MCF 10A (cell line): ENCODE measurements around the gene DCLK2. TPM values are rescaled to one million over a fixed set of nuclear protein-coding genes. Genes with fewer than 3 reads are reported as not detected.
A peak's percentile ranks its signal among the peaks of the same experiment; 100 is the strongest.

ENCODE experiments used
- BruUV-seq: library from RNA; stranded (reverse); fragments of 400-500 nt; replicated peaks from 2 replicates; lab custom pipeline; 2021; lab: Mats Ljungman, UMichigan
- CTCF ChIA-PET: fragments of 300-600 bp; sonication (Branson Sonifier 250); formaldehyde crosslinking; extraction: SDS; loops from one replicate; lab custom pipeline; 2021; ENCODE audit warnings: antibody characterized with exemption, inconsistent platforms; lab: Yijun Ruan, JAX
- POLR2A ChIA-PET: fragments of 300-600, 350-650 bp; sonication (Branson Sonifier 250); formaldehyde crosslinking; extraction: SDS; loops from one replicate; lab custom pipeline; 2020; ENCODE audit warnings: antibody characterized with exemption, inconsistent platforms; lab: Yijun Ruan, JAX
- DNase-seq: peaks from one replicate; pipeline ENCODE4 v3.0.0-alpha.2; 2018; ENCODE audit not compliant: unreplicated experiment
- H3K27ac Mint-ChIP-seq: one replicate; pipeline ENCODE4 v1.8.0; 2022; ENCODE audit warnings: mild to moderate bottlenecking, low read depth, mixed read lengths; ENCODE audit not compliant: unreplicated experiment
- H3K27me3 Mint-ChIP-seq: one replicate; pipeline ENCODE4 v1.8.0; 2022; ENCODE audit warnings: mixed read lengths; ENCODE audit not compliant: insufficient read depth, unreplicated experiment
- H3K36me3 Mint-ChIP-seq: one replicate; pipeline ENCODE4 v1.8.0; 2022; ENCODE audit warnings: mild to moderate bottlenecking, moderate library complexity, mixed read lengths; ENCODE audit not compliant: insufficient read depth, unreplicated experiment
- H3K4me1 Mint-ChIP-seq: one replicate; pipeline ENCODE4 v1.8.0; 2022; ENCODE audit warnings: mixed read lengths; ENCODE audit not compliant: insufficient read depth, unreplicated experiment
- H3K4me3 Mint-ChIP-seq: one replicate; pipeline ENCODE4 v1.8.0; 2022; ENCODE audit warnings: mild to moderate bottlenecking, moderate library complexity, mixed read lengths; ENCODE audit not compliant: unreplicated experiment
- H3K9me3 Mint-ChIP-seq: one replicate; pipeline ENCODE4 v1.8.0; 2022; ENCODE audit warnings: mixed read lengths; ENCODE audit not compliant: unreplicated experiment
- intact Hi-C: fragments of 100-400 bp; cut with micrococcal nuclease; formaldehyde crosslinking; loops from 2 replicates; pipeline ENCODE4 v1.14.1; 2022
- total RNA-seq: library from RNA; stranded (reverse); gene quantifications from 2 replicates; pipeline ENCODE4 v1.2.3, GENCODE V29; 2022
- TF ChIP-seq, protein P1 (sequence below): fragments of 200-600 bp; IDR thresholded peaks from one replicate; pipeline ENCODE4 v1.8.0; 2022; ENCODE audit warnings: antibody characterized with exemption, mild to moderate bottlenecking; ENCODE audit not compliant: unreplicated experiment

The DCLK2 gene
- total RNA-seq, 1 experiment from 2014 or later, result 1.2 TPM

DNA sequence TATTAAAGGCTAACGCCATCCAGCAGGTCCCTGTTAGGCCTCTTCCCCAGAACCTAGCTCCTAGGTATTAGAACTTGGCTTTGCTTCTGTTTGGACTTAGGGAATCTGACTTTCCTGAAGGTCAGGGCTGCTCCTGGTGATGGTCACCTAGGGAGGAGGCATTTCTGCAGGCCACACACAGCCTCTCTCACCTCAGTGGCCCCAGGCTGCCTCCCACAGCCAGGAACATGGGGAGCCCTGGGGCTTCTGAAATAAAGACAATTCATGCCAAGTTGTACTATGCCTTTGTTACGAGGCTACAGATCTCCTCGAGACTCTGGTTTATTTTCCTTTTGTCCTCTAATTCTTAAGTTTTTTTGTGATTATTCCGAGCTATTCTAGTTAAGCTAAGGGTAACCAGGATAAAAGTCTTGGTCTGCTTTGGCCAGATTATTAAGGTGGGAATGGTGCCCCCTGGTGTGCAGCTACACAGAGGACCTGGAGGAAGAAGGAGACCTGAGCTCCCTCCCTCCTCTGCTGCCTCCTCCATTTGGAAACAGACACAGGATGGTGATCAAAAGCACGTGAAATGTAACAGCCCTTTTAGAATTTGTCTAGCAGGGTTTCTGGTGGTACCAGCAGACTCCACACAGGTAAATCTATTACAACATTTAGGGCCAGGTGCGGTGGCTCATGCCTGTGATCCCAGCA lies 131.0 kb downstream of the DCLK2 start:
- CTCF ChIA-PET, result interaction anchor here (0.6 to 4.1 kb wide), 23 partner anchors 8 to 228 kb away, joined by 3 to 50 read pairs (median 3); no protein-coding TSS in a partner anchor
- H3K27me3 Mint-ChIP-seq, result no peaks in the 10 kb centered on the region
- DNase-seq, result peak; percentile 73
- H3K27ac Mint-ChIP-seq, result no peak overlapping the region
- TF ChIP-seq, protein P1, sequence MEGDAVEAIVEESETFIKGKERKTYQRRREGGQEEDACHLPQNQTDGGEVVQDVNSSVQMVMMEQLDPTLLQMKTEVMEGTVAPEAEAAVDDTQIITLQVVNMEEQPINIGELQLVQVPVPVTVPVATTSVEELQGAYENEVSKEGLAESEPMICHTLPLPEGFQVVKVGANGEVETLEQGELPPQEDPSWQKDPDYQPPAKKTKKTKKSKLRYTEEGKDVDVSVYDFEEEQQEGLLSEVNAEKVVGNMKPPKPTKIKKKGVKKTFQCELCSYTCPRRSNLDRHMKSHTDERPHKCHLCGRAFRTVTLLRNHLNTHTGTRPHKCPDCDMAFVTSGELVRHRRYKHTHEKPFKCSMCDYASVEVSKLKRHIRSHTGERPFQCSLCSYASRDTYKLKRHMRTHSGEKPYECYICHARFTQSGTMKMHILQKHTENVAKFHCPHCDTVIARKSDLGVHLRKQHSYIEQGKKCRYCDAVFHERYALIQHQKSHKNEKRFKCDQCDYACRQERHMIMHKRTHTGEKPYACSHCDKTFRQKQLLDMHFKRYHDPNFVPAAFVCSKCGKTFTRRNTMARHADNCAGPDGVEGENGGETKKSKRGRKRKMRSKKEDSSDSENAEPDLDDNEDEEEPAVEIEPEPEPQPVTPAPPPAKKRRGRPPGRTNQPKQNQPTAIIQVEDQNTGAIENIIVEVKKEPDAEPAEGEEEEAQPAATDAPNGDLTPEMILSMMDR, result peak; percentile 58
- POLR2A ChIA-PET, result no interaction called here
- no TSS peak for BruUV-seq
- no peak overlapping the region for H3K4me3 Mint-ChIP-seq
- intact Hi-C loops, result loop anchor here (1.0 to 2.0 kb wide), 3 partner anchors 104 to 210 kb away; no protein-coding TSS in a partner anchor
- no peaks in the 10 kb centered on the region for H3K36me3 Mint-ChIP-seq
- peaks cover 6% of the 10 kb centered on the region for H3K4me1 Mint-ChIP-seq
- no peaks in the 10 kb centered on the region for H3K9me3 Mint-ChIP-seq

DNA sequence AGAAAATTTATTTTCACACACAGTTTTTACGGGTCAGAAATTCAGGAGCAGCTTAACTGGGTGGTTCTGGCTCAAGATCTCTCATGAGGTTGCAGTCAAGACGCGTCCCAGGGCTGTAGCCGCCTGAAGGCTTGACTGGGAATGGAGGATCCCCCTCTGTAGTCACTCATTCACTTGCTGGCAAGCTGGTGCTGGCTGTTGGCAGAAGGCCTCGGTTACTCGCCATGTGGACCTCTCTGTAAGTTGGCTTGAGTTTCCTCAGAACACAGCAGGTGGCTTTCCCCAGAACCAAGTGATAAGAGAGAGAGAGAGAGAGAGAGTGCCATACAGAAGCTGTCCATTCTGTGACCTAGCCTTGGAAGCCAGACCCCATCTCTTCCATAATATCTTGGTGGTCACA lies 132.8 kb downstream of the DCLK2 start:
- H3K36me3 Mint-ChIP-seq, result no peaks in the 10 kb centered on the region
- intact Hi-C loops, result no loop called here

DNA sequence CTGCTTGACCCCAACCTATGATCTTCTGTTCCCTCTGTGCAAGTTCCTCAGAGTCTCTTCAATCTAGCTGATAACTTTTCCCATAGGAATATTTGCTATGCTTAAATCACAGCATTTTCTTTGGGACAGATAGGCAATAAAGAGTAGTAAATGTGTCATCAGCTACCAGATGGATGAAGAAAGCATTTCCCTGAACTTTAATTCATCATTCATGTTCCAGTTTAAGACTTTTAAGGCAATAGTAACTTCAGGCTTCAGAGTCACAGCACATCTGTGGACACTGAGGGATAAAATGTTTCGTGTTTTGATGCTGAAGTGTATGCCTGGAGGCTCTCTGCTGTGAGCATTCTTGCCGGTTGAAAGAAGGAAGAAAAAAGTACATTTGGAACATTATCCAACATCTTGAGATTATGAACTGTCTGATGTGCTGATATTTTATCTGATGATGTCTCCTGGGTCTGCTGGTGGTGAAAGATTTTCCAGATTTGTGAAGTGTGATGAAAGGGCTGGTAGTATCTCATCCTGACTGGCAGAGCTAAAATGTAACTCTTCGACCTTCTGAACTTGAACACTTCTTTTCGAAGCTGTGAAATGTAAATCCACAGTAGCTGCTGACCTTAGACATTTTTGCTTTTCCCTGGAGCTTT lies 133.7 kb downstream of the DCLK2 start:
- intact Hi-C loops, result no loop called here
- Mint-ChIP-seq H3K27ac (no peak overlapping the region), H3K4me1 (peaks cover 6% of the 10 kb centered on the region), H3K4me3 (no peak overlapping the region), H3K9me3 (no peaks in the 10 kb centered on the region), H3K36me3 (no peaks in the 10 kb centered on the region), H3K27me3 (no peaks in the 10 kb centered on the region)
- DNase-seq, result no peak
- TF ChIP-seq, protein P1, result no peak
- POLR2A ChIA-PET, result interaction anchor here (0.8 kb wide), 1 partner anchor 45 kb away, joined by 4 read pairs; no protein-coding TSS in a partner anchor
- CTCF ChIA-PET, result interaction anchor here (0.6 to 4.1 kb wide), 4 partner anchors 31 to 928 kb away, joined by 3 to 17 read pairs (median 9); no protein-coding TSS in a partner anchor
- no TSS peak for BruUV-seq

More for the DNA sequence above, 132.8 kb downstream of the DCLK2 start:
- H3K4me1 Mint-ChIP-seq, result peaks cover 6% of the 10 kb centered on the region
- H3K4me3 Mint-ChIP-seq, result no peak overlapping the region
- no peak for DNase-seq
- H3K27ac Mint-ChIP-seq, result no peak overlapping the region
- H3K27me3 Mint-ChIP-seq, result no peaks in the 10 kb centered on the region
- BruUV-seq, result no TSS peak
- POLR2A ChIA-PET, result no interaction called here
- CTCF ChIA-PET, result interaction anchor here (0.7 to 4.1 kb wide), 5 partner anchors 32 to 800 kb away, joined by 3 to 17 read pairs (median 4); no protein-coding TSS in a partner anchor
- TF ChIP-seq, protein P1, result no peak
- H3K9me3 Mint-ChIP-seq, result no peaks in the 10 kb centered on the region

DNA sequence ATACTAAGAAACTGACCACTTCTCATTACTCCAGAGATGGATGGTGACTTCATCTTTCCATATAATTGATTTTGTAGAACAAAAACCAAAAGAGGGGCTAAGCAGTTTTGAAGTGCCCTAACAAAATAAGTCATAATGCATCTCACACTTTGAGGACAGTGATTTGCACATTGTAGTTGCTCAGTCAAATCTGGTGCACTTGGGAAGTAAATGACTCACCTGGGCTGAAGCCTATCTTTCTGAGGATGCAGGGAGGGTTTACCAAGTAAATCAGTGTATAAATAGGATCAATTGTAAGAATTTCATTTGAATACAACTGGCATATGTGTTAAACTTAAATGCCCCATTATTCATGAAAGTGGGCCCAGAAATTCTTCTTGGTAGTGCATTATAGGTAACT lies 134.2 kb downstream of the DCLK2 start:
- TF ChIP-seq, protein P1, result no peak
- Mint-ChIP-seq H3K36me3 (no peaks in the 10 kb centered on the region), H3K27ac (no peak overlapping the region), H3K9me3 (no peaks in the 10 kb centered on the region), H3K4me1 (peaks cover 11% of the 10 kb centered on the region), H3K4me3 (no peak overlapping the region), H3K27me3 (no peaks in the 10 kb centered on the region)
- intact Hi-C loops, result no loop called here
- ChIA-PET POLR2A (no interaction called here), CTCF (interaction anchor here (2.1 to 4.1 kb wide), 2 partner anchors 30 to 202 kb away, joined by 14 to 17 read pairs; no protein-coding TSS in a partner anchor)
- no TSS peak for BruUV-seq
- DNase-seq, result no peak
